H7 (cell line): Measurements from ENCODE around the gene SETD1B. TPM values are rescaled to one million over a fixed set of nuclear protein-coding genes. Genes with fewer than 3 reads are reported as not detected.
A peak's percentile ranks its signal among the peaks of the same experiment; 100 is the strongest.
"Not testable (repeated sequence)": the region's sequence is repeated elsewhere in the genome, so short reads cannot be mapped to it uniquely, and the experiment has no call there.

Experiments
- DNase-seq: peaks from one replicate; pipeline ENCODE4 v3.0.0; 2012
- H3K27me3 ChIP-seq: 2 replicates; pipeline ENCODE4 v1.6.0; 2011; ENCODE audit warnings: mild to moderate bottlenecking, low read length; ENCODE audit not compliant: control insufficient read depth, insufficient read depth
- H3K36me3 ChIP-seq: replicated peaks from 2 replicates; pipeline ENCODE4 v1.5.1; 2011; ENCODE audit warnings: low read length; ENCODE audit not compliant: control insufficient read depth, insufficient read depth
- H3K4me3 ChIP-seq: 2 replicates; pipeline ENCODE4 v1.5.1; 2011; ENCODE audit warnings: low read depth, mild to moderate bottlenecking, control low read depth, low read length, moderate library complexity; ENCODE audit not compliant: insufficient read depth
- total RNA-seq: library from RNA; depleted of rRNA; stranded (reverse); fragments of >200 nt; shearing (Covaris generic); gene quantifications from 2 replicates; pipeline ENCODE4 v1.2.3, GENCODE V29; 2014

Gene SETD1B
- total RNA-seq, 1 experiment from 2014 or later: 3.5 TPM

- DNase-seq, H3K27me3 ChIP-seq, H3K4me3 ChIP-seq, H3K36me3 ChIP-seq: not testable (repeated sequence)
These were observed 48.6 kb downstream of the SETD1B start for GRCh38 chr12:121852392-121852791.

GRCh38 chr12:121857322-121858246, 53.8 kb downstream of the SETD1B start:
- Histone ChIP-seq H3K27me3 (no peaks in the 10 kb centered on the region), H3K36me3 (no peaks in the 10 kb centered on the region), H3K4me3 (no peak overlapping the region)
- DNase-seq: peak; percentile 66

GRCh38 chr12:121858318-121858661, 54.5 kb downstream of the SETD1B start:
- Histone ChIP-seq H3K36me3 (no peaks in the 10 kb centered on the region), H3K27me3 (no peaks in the 10 kb centered on the region), H3K4me3 (no peak overlapping the region)

GRCh38 chr12:121858662-121859572, 55.1 kb downstream of the SETD1B start, which contains the start of gene HPD:
Gene HPD (minus strand): TSS chr12:121858859. CDS start chr12:121858823, 36 bp downstream.
- H3K27me3 ChIP-seq: no peaks in the 10 kb centered on the region
- peak; percentile 73 for DNase-seq
- H3K4me3 ChIP-seq: no peak within 1 kb of the TSS
- no peaks in the 10 kb centered on the region for H3K36me3 ChIP-seq

More at GRCh38 chr12:121858318-121858661, 54.5 kb downstream of the SETD1B start:
- DNase-seq: peak; percentile 43

- no peak overlapping the region for H3K4me3 ChIP-seq
- H3K36me3 ChIP-seq: no peaks in the 10 kb centered on the region
- no peaks in the 10 kb centered on the region for H3K27me3 ChIP-seq
- DNase-seq: no peak
These were observed 56.4 kb downstream of the SETD1B start for GRCh38 chr12:121860257-121860656.

- DNase-seq, H3K36me3 ChIP-seq: not testable (repeated sequence)
These were observed 56.9 kb downstream of the SETD1B start for GRCh38 chr12:121860699-121861098.

GRCh38 chr12:121861636-121862254, 57.9 kb downstream of the SETD1B start:
- H3K27me3 ChIP-seq: no peaks in the 10 kb centered on the region
- H3K36me3 ChIP-seq: no peaks in the 10 kb centered on the region
- H3K4me3 ChIP-seq: no peak overlapping the region
- DNase-seq: no peak

More at GRCh38 chr12:121860699-121861098, 56.9 kb downstream of the SETD1B start:
- not testable (repeated sequence) for H3K27me3 ChIP-seq, H3K4me3 ChIP-seq

- DNase-seq: no peak
- Histone ChIP-seq H3K36me3 (no peaks in the 10 kb centered on the region), H3K4me3 (no peak overlapping the region), H3K27me3 (no peaks in the 10 kb centered on the region)
These were observed 62.5 kb downstream of the SETD1B start for GRCh38 chr12:121866331-121866730.

- not testable (repeated sequence) for DNase-seq, H3K4me3 ChIP-seq, H3K36me3 ChIP-seq, H3K27me3 ChIP-seq
These were observed 65.4 kb downstream of the SETD1B start for GRCh38 chr12:121869229-121869628.

- Histone ChIP-seq H3K27me3 (no peaks in the 10 kb centered on the region), H3K36me3 (no peaks in the 10 kb centered on the region), H3K4me3 (no peak overlapping the region)
- DNase-seq: no peak
These were observed 67.7 kb downstream of the SETD1B start for GRCh38 chr12:121871467-121871866.

GRCh38 chr12:121872546-121873215, 68.9 kb downstream of the SETD1B start:
- Histone ChIP-seq H3K4me3 (no peak overlapping the region), H3K27me3 (no peaks in the 10 kb centered on the region), H3K36me3 (no peaks in the 10 kb centered on the region)
- DNase-seq: no peak

GRCh38 chr12:121873216-121873569, 69.4 kb downstream of the SETD1B start:
- Histone ChIP-seq H3K4me3 (no peak overlapping the region), H3K36me3 (no peaks in the 10 kb centered on the region), H3K27me3 (no peaks in the 10 kb centered on the region)
- DNase-seq: no peak

- DNase-seq: no peak
- H3K27me3 ChIP-seq: no peaks in the 10 kb centered on the region
- H3K36me3 ChIP-seq: no peaks in the 10 kb centered on the region
- H3K4me3 ChIP-seq: no peak overlapping the region
These were observed 70.3 kb downstream of the SETD1B start for GRCh38 chr12:121874071-121874470.

- Histone ChIP-seq H3K36me3 (no peaks in the 10 kb centered on the region), H3K27me3 (no peaks in the 10 kb centered on the region), H3K4me3 (no peak overlapping the region)
- no peak for DNase-seq
These were observed 71.8 kb downstream of the SETD1B start for GRCh38 chr12:121875582-121875981.
